Activated T-cell treated with anti-CD3 and anti-CD28 coated beads for 4 hours (primary cell): ENCODE measurements around the gene CD8B2.
"Not testable (repeated sequence)": the region's sequence is repeated elsewhere in the genome, so short reads cannot be mapped to it uniquely, and the experiment has no call there.

Source experiments
- DNase-seq: peaks from one replicate; pipeline ENCODE4 v3.0.0-alpha.2; 2020

The CD8B2 gene

GRCh38 chr2:106486551-106487385 is at the start of gene CD8B2:
TSS of gene CD8B2 (plus strand) at chr2:106487364. CDS start at chr2:106487427, 63 bp downstream.
- not testable (repeated sequence) for DNase-seq

- not testable (repeated sequence) for DNase-seq
Measured at GRCh38 chr2:106461882-106462281, 25.3 kb upstream of the CD8B2 start.

- DNase-seq = not testable (repeated sequence)
Measured at GRCh38 chr2:106467516-106467915, 19.6 kb upstream of the CD8B2 start.

- not testable (repeated sequence) for DNase-seq
Measured at GRCh38 chr2:106468107-106468506, 19.1 kb upstream of the CD8B2 start, which contains the start of gene RGPD3. TSS of gene RGPD3 (minus strand) at chr2:106468413. CDS start at chr2:106468288, 125 bp downstream.

GRCh38 chr2:106470658-106471057 is 16.5 kb upstream of the CD8B2 start:
- DNase-seq = peak; percentile 36

GRCh38 chr2:106477647-106478046 is 9.5 kb upstream of the CD8B2 start:
- DNase-seq = not testable (repeated sequence)

GRCh38 chr2:106479563-106479962 is 7.6 kb upstream of the CD8B2 start:
- not testable (repeated sequence) for DNase-seq

- DNase-seq = not testable (repeated sequence)
Measured at GRCh38 chr2:106487386-106488191, 425 bp downstream of the CD8B2 start.

GRCh38 chr2:106489701-106490100 is 2.5 kb downstream of the CD8B2 start:
- DNase-seq = not testable (repeated sequence)

- not testable (repeated sequence) for DNase-seq
Measured at GRCh38 chr2:106492399-106492798, 5.2 kb downstream of the CD8B2 start.

GRCh38 chr2:106492913-106493312 is 5.7 kb downstream of the CD8B2 start:
- not testable (repeated sequence) for DNase-seq

- not testable (repeated sequence) for DNase-seq
Measured at GRCh38 chr2:106498549-106498948, 11.4 kb downstream of the CD8B2 start.

GRCh38 chr2:106500350-106500749 is 13.2 kb downstream of the CD8B2 start:
- DNase-seq = not testable (repeated sequence)

- DNase-seq = not testable (repeated sequence)
Measured at GRCh38 chr2:106502351-106502750, 15.2 kb downstream of the CD8B2 start.

GRCh38 chr2:106504192-106504591 is 17.0 kb downstream of the CD8B2 start:
- DNase-seq = not testable (repeated sequence)

- not testable (repeated sequence) for DNase-seq
Measured at GRCh38 chr2:106504787-106505186, 17.6 kb downstream of the CD8B2 start.

GRCh38 chr2:106506002-106506687 is 19.0 kb downstream of the CD8B2 start:
- not testable (repeated sequence) for DNase-seq

- not testable (repeated sequence) for DNase-seq
Measured at GRCh38 chr2:106508660-106509373, 21.7 kb downstream of the CD8B2 start.

GRCh38 chr2:106509374-106509770 is 22.2 kb downstream of the CD8B2 start:
- not testable (repeated sequence) for DNase-seq

GRCh38 chr2:106510791-106511190 is 23.6 kb downstream of the CD8B2 start:
- not testable (repeated sequence) for DNase-seq

- peak; percentile 23 for DNase-seq
Measured at GRCh38 chr2:106511476-106511901, 24.3 kb downstream of the CD8B2 start.

- not testable (repeated sequence) for DNase-seq
Measured at GRCh38 chr2:106511934-106512333, 24.8 kb downstream of the CD8B2 start.
